HuH-7.5 (cell line): Measurements from ENCODE around the gene PTBP3.

Experiments
- DNase-seq: peaks from one replicate; pipeline ENCODE4 v3.0.0; 2011; ENCODE audit warnings: low spot score

The PTBP3 gene

DNA sequence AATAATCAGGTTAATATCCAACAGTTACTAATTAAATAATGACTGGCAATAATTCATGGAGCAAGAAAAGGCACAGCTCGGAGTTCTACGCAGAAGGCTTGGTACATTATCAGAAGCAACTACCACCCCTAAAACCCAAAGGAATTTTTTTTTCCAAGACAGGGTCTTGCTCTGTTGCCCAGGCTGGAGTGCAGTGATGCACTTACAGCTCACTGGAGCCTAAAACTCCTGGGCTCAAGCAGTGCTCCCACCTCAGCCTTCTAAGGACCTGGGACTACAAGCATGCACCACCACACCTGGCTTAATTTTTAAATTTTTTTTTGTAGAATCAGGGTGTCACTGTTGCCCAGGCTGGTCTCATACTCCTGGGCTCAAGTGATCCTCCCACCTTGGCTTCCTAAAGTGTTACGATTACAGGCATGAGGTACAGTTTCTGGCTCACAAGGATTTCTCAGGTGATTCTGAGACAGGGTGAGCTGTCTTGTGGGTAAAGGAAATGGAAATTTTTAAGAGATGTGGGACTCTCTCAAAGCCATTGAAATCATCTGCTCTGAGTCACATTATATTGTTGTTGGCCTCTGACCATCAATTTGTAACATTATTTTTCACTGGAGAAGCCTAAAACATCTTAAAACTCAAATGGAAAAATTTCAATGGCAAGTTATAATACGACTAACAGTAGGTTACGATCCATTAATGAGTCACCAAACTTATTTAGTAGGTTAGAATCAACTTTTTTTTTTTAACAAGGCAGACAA, 26.8 kb upstream of the PTBP3 start:
- no peak for DNase-seq

DNA sequence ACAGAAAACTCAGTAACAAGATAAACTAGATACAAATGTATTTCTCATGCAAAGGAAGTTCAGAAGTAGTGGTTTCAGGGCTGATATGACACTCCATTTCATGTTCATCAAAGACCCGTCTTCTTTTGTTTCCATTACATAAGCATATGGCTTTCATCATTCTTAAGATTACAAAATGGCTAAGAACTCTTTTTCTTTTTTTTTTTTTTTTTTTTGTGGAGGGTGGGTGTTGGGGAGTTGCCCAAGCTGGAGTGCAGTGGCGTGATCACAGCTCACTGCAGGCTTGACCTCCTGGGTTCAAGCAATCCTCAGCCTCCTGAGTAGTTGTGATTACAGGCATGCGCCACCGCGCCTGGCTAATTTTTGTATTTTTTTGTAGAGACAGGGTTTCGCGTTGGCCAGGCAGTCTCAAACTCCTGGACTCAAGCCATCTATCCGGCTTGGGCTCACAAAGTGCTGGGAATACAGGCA, 22.0 kb upstream of the PTBP3 start:
- no peak for DNase-seq

DNA sequence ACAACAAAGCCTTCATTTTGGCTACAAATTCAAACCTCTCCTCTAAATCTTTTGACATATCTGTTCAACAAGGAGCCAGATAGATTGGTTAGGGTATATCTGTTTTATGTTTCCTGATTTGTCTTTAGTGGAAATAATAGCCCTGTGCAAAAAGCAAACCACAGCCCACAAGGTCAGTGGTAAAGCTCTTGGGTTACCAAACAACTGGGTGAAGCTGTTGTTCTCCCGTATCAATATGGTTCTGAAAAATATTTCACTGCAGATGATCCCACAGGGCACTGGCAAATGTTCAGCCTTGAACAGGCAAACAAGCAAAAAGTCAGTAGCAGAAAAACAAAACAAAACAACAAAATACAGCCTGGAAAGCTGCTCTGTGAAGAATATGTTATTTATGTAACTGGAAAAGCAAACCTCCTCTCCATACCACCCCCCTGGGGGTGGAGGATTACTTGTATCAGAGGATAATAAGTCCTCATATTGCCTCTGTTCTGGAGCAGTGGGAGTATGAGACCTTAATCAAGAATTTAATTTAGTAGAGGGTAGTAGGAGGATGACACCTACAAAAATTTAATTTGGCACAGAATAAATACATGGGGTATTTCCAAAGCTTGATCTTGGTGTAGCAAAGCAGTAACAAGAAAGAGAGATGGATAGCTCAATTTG, 20.8 kb upstream of the PTBP3 start:
- DNase-seq, result no peak

DNA sequence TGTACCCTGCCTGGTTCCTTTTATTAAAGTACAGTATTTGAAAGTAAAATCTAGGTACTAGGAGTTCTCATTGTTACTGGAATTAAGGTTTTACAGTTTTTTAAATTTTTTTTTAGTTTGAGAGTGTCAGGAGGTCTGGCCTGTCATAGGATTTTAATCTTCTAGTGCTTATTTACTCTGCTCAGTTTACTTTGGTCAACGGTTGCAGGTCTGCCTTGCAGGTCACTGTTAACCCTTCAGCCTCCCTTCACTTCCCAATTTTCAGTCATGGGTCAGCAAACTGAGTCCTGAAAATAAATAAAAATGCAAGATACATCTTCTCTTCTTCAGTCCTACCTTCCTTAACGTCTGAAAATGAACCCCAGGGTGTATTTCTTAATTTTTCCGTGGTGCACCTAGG, 18.8 kb upstream of the PTBP3 start:
- DNase-seq, result no peak

DNA sequence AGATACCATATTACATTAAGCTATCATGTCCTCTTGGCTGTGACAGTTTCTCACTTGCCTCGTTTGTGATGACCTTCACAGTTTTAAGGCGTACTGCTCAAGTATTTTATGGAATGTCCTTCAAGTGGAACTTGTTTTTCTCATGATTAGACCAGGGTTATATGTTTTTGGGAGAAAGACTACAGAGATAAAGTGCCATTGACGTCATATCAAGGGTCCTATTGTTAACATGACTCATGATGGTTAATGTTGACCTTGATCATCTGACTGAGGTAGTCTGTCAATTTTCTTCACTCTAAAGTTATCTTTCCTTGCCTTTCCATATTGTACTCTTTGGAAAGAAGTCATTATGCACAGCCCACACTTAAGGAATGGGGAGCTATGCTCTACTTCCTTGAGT, 17.8 kb upstream of the PTBP3 start:
- no peak for DNase-seq

DNA sequence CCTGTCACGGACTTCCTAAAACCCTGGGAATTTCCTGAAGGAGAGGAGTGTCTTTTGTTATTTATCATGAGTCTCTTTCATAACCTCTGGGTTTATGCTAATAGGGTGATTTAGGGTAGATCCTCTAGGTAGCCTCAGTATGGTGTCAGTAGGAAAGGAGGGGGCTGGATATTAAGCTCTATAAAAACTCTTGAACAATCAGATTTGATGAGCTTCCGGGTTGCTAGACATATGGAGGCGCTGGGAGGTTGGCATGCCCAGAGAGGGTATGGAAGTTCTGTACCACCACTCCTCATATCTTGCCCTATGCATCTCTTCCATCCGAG, 15.6 kb upstream of the PTBP3 start:
- no peak for DNase-seq

DNA sequence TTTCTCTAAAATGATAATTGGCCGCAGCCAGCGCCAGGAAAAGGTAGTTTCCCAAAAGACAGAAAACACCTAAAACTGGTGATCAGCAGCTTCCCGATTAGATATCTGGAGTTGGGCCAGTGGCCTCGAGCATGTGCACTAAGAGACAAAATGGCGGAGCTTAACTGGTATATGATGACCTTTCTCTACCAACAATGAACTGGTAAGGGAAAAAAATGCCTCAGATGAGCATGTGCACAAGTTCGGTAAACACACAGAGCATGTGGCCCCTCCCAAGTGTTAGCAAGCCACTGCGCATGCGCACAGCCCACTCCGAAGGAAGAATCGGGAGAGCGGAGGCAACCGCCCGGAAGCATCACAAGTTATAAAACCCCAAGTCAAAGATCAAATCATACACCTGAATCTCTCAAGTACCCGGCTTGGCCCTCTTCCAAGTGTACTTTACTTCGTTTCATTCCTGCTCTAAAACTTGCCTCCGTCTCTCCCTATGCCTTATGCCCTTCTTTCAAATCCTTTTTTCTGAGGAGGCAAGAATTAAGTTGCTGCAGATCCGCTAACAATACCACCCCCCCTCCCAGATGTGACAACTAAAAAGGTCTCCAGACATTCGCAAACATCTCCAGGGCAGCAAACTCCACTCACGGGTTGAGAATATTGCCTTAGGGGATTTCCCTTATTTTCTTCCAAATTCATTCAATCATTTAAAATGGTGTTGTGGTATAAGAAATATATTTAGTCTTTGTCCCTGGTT, 15.0 kb upstream of the PTBP3 start:
- DNase-seq, result no peak

DNA sequence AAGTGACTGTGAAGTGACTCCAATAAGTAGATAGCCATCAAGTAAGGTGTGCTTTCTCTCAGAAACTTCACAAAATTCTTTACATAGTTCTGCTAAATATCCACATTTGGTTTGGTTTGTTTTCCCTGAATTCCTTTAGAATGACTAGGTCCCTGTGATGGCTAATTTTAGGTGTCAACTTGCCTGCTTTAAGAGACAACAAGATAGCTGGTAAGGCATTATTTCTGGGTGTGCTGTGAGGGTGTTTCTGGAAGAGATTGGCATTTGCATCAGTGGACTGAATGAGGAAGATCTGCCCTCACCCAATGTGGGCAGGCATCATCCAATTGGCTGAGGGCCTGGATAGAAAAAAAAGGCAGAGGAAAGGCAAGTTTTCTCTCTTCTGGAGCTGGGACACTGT, 8.3 kb upstream of the PTBP3 start:
- no peak for DNase-seq

DNA sequence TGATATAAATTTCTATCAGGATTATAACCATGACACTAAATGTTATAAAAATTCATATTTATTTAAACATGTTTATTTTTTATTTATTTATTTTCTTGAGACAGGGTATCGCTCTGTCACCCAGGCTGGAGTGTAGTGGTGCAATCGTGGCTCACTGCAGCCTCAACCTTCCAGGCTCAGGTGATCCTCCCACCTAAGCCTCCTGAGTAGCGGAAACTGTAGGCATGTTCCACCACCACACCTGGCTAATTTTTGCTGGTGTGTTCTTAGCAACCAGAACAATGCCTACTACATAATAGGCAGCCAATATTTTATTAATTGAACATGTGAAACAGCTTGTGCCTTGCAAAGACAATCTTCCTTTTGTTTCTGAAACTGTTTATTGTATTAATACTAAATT, 6.5 kb upstream of the PTBP3 start:
- DNase-seq, result no peak

DNA sequence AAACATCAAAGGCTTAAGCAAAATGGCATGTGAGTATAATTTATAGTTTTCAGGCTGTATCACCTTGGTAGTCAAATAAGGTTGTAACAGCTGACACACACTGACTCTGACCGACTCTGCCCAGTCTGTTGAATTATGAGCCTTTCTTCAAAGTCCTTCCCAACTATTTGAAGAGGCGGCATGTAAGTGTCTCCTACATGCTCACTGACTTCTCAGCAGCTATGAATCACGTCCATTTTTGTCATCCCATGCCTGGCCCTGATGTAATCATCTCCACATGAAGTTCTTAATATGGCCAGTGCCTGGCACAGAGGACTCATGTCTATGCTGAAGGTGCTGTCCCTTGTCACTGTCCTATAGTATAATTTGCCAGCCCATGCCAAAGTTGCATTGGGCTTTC, 5.1 kb upstream of the PTBP3 start:
- no peak for DNase-seq

DNA sequence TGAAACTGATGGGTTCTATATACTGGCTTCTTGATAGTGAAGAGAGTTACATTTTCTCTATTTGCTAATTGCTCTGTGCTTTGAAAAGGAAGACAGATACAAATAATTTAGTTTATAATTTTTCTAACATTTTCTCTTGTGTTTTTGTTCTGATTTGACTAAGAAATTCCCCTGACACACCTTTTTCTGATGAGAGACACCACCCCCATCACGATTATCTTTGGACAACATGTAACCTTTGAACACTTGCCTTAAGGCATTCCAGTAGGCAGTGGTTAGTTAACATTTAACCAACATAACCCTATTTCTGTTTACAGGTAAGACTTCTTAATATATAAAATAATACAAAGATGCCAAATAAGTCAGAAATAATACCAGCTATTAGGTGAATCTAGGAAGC, 4.1 kb upstream of the PTBP3 start:
- no peak for DNase-seq

DNA sequence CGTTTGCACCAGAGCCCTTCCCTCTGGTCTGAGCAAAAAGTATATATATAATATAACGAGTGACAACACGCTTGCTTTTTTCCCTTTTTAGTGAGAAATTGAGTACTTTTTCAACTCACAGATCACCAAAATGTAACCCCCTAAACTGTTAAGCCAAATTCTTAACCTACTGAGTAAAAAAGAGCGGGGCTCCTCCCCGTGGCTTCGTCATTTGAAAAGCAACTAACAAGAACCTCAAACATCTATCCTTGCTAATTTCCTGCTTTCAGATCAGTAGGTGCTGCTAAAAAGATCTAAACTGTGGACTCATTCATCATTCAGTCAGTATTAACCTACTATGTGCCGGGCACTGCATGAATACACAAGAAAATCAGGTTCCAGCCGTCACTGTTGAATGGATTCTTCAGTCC, 1.0 kb upstream of the PTBP3 start:
- DNase-seq, result no peak

DNA sequence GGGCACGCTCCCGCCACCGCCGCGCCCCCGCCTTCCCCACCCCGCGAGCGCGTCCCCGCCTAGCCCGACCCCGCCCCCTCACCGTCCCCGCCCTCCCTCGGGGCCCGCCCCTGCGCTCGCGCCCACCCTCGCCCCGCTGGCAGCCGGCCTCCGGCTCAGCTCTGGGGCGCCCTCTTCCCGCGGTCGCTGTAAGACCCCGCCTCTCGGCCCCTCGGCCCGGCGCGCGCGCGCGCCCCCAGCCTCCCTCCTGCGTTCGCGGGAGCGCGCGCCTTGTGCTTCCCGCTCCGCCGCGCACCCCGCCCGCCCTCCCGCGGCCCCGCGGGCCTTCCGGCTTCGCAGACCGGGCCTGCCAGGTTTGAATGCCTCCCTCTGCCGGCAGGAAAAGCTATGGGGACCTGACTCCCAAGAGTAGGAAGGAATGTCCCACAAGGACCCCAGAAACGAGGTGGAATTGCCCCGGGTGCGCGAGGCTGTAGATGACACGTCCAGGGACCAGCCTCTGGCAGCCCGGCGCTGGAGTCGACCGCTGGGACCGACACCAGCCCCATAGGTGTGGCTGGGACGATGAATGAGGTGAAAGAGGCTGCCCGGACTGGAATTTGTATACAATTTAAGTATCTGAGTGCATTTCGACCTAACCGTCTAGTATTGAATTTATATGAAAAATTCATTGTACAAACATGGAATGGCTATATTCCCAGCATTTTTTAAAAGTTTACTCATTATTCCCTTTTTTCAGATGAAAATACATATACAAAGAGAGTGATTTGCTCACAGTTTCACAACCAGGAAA, 416 bp upstream of the PTBP3 start:
- peak; percentile 92 for DNase-seq

DNA sequence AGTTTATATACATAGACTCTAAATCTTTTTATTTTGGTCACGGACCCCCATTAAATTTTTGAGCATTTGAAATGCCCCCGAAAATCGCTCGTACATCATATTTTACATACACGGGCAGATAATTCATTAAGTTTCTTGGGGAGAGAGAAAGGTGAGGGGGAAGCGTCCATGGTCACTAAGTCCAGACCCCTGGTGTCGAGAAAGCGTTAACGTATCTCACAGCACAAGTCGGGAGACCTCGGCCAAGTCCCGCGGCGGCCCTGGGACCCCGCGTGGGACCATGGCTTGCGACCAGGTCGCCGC, 794 bp downstream of the PTBP3 start:
- DNase-seq, result no peak

DNA sequence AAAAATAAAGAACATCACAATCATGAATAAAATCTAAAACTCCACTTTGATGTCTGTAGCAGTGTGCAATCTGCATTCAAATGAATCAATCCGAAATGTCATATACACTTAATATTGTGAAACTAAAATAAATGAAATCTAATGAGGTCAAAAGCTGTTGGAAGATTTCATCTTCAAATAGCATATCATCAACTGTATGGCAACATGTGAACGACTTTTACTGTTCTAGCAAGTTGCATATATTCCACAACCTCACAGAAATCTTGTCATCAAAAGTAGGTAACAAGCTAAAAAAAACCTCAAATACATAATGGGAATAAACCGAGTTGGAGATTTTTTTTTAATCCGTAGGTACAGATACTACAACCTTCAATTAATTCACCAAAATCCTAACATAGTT, 1.2 kb downstream of the PTBP3 start:
- DNase-seq, result no peak

DNA sequence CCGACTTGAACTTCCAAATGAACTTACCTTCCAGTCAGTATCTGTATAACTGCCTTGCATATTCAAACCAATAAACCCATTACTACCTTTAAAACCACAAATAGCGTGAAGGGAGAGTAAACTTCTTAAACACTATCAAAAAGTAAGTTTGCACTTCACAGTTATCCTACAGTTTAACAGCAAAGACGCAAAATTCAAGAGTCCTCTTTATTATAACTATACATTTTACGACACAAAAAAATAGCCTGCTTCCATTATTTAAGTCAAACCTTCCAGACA, 1.8 kb downstream of the PTBP3 start:
- DNase-seq, result no peak

DNA sequence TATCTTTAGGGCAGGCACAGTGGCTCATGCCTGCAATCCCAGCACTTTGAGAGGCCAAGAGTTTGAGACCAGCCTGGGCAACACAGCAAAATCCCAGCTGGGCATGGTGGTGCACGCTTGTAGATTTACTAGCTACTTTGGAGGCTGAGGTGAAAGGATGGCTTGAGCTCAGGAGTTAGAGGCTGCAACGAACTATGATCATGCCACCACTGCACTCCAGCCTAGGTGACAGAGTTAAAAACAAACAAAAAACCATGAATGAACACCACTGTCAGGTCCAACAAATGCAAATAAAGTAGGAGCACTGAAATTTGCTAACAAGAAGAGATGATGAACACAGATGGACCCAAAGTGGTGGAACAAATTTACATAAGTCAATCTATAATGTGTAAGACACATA, 4.9 kb downstream of the PTBP3 start:
- no peak for DNase-seq

DNA sequence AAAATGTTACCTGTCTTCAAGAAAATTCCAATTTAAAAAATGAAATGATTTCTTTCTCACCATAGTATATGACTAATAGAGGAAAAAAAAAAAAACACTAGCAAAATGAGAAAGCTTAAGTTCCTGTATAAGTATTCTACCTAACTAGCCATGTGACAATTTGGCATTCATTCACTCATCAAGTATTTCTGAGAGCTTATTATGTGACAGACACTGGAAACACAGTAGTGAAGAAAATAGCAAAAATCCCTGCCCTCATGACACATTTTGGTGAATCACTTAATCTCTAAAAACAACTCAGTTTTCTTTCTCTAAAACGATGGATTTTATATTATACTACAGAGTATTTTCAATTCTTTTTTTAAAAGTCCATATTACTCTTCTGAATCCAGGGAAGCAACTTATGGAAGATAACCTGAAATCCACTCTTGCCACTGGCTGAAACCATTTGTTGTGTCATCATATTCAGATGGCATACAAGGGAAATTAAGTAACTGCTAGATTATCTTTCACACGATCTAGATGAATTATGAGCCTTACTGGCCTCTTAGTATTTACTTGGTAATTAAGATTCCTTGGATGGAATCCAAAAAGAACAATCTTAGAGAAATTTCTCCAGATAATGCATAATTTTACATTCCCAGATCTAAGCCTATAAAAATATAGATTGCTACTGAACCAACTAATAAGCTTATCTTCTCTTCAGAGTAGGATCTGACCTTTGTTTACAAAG, 5.5 kb downstream of the PTBP3 start:
- no peak for DNase-seq

DNA sequence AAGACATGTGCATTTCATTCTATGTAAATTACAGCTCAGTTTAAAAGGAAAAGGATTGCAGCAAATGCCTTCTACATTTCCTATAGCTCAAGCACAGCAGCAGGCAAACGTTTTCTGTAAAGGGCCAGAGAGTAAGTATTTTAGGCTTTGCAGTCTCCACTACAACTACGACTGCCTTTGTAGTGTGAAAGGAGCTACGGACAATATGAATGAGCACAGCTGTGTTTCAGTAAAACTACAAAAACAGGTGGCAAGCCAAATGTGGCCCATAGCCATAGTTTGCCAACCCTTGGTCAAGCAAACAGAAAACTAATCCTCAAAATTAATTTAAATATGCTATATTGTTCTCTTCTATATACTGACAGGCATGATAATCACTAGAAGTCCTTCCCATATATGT, 7.2 kb downstream of the PTBP3 start:
- no peak for DNase-seq

DNA sequence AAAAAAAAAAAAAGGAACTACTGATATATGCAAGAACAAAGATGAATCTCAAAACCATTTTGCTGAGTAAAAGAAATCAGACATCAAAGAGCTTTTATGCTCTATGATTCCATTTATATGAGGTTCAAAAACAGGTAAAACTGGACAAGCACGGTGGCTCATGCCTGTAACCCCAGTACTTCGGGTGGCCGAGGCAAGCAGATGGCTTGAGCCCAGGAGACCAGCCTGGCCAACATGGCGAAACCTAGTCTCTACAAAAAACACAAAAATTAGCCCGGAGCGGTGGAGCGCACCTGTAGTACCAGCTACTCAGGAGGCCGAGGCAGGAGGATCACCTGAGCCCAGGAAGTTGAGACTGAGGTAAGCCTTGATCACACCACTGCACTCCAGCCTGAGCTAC, 7.8 kb downstream of the PTBP3 start:
- DNase-seq, result no peak

DNA sequence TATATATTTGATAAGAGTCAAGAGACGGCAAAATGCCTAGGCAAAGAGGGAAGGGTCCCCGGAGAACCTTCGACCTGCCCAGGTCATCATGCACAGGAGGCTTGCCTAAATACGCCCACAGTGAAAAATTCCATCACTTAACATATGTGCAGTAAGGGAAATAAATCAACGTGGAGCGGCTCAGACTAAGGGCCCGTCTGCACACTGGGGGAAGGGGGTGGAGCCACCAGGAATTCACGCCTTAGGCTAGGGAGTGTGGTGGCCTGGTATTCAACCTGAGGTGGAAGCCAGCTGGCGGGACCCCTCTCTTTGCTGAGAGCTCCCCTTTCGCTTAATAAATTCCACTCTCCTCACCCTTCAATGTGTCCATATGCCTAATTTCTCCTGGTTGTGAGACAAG, 8.3 kb downstream of the PTBP3 start:
- DNase-seq, result no peak

DNA sequence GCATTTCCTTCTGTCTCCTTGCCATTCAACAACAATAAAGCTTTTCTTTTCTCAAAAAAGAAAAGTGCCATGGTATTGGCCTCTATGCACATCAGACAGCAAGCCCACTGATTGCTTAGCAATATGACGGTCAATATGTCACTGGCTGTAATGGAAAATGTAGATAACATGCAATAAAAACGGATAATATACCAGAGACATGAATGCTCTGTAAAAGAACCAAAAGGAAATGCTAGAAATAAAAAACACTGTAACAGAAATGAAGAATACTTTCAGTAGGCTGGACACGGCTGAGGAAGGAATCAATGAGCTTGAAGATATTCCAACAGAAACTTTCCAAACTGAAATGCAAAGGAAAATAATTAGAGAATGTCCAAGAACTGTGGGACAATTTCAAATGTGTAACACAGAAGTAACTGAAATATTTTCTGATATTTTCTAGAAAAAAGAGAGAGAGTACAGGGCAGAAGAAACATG, 10.0 kb downstream of the PTBP3 start:
- DNase-seq, result no peak
